ENCODE results near the gene PHLDB2. TPM values are rescaled to one million over a fixed set of nuclear protein-coding genes. Genes with fewer than 3 reads are reported as not detected.

Gene PHLDB2
- polyA plus RNA-seq, 3 donors = 84.1 to 86.4 (median 85.9) TPM

DNA sequence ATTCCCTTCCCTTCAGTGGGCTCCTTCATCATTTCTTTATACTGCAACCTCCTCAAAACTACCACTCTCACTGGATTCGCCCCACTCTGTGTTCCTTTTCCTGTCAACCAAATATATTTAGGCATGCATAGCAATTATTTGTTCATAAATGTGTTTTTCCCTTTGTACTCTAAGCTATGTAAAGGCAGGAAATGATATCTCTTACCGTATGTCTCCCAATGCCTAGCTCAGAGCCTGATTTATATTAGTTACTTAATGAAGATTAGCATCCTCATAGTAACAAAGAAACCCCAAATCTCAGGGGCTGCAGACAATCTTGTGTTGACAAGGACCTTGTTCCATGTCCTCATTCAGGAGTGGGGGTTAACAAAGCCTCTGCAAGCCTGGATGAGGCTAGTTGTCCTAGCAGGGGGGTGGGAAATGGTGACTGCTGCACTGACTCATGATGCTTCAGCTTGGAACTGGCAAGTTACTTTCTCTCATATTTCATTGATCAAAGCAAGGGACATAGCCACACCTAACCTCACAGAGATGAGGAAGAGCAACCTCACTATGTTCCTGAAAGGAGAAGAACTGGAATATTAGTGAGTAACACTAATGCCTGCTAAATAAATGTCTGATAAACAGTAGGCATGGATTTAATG is 15.2 kb downstream of the PHLDB2 start:
- DNase-seq (ENCODE audit: low read depth in 3 of 3, low spot score in 2 of 3) = no peak

DNA sequence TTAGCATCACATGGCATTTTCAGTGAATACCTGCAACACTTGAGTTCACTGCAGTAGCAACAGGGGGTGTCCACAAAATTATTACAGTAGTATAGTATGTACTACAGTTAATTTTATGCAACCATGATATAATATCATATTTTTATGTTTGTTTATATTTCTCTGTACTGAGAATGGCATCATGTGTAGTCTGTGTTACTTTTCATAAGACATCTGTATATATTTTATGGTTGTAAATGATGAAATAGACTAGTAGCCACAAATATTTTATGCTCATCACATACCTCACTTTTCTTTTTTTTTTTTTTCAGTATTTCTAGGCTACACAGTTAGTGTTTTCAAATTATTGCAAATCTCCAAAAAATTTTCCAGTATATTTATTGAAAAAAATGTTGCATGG is 22.4 kb downstream of the PHLDB2 start:
- no peak for DNase-seq (ENCODE audit: low read depth in 3 of 3, low spot score in 2 of 3)

DNA sequence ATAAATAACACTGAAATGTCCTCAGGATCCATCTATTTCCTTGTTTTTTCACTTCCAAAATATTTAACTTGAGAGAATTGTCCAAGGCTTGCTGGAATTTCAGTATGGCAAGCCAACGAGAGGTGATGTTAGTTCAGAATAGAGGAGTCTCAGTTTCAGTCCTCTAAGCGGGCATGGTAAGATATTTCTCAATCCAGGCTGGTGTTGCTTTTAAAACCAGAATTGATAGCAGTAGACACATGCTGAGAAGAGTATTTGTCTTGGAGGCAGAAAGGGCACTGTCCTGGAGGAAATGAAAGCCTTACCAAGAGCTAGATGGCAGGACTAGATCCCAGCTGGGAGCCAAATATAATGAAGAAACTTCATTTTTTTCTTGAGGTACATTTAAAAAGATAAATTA is 23.1 kb downstream of the PHLDB2 start:
- DNase-seq (ENCODE audit: low read depth in 3 of 3, low spot score in 2 of 3) = no peak

DNA sequence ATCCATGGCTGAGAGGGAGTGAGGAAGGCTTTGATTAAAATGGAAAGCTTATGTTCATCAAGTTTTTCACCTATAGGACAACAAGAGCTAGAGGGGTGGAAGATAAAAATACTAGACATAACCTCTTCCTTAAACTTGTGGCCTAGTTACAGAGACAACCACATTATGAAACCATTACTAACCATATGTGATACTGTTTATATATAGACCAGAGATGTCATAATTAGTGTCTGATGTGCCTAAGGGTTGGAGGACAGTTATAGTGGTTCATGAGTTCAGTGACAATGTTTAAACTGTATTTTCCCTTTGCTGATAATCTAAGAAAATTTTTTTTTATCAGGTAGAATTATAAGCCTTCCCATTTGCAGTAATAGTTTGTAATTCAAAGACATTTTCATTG is 23.7 kb downstream of the PHLDB2 start:
- no peak for DNase-seq (ENCODE audit: low read depth in 3 of 3, low spot score in 2 of 3)

DNA sequence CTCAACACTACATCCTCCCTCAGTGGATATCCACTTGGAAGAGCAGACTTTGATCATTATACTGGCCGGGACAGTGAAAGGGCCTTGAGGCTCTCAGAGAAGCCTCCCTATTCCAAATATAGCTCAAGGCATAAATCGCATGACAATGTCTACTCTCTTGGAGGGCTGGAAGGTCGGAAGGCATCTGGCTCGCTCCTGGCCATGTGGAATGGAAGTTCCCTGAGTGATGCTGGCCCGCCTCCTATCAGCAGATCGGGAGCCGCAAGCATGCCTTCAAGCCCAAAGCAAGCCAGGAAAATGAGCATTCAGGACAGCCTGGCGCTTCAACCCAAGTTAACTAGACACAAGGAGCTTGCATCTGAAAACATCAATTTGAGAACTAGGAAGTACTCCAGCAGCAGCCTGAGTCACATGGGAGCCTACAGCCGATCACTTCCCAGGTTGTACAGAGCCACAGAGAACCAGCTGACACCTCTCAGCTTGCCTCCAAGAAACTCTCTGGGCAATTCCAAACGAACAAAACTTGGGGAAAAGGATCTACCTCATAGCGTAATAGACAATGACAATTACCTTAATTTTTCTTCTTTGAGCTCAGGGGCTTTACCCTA is 25.4 kb downstream of the PHLDB2 start:
- DNase-seq (ENCODE audit: low read depth in 3 of 3, low spot score in 2 of 3) = no peak

DNA sequence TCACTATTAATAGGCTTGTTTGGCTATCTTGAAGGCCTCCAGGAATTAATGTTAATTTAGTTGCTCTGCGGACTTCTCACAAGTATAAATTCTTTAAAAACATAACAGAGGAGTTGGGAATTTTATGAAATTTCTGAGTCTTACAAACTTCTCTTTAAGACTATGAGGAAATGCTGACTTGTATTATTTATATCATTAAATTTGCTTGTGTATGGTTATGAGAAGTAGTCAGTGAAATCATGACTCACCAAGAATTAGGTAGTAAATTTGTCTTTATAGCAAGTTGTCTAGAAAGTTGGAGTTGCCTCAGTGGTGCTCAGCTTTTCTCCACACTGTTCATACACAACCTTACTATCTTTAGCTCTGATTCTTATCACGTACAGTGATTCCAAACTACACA is 26.5 kb downstream of the PHLDB2 start:
- DNase-seq (ENCODE audit: low read depth in 3 of 3, low spot score in 2 of 3) = no peak

DNA sequence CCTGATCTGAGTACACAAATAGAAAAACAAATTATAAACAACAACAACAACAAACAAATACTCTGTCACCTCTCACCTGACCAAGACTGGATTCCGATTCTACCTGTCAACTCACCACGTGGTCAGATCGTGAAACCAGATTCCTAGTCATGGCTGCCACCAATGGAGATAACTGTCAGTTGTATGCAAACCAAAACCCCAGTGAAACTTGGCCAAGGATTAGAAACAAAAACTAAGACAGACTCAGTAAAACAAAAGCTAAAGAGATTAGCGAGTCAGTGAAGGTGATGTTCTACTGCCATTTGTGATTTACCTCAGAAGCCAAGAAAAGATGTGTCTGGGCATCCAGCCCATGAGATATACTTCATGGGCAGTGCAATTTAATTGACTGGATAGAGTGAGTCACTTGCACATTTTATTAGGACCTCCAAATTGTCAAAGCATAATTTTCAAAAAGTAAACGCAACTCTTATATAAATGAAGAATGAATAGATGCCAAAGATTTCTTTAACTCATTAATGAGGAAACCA is 31.1 kb downstream of the PHLDB2 start:
- no peak for DNase-seq (ENCODE audit: low read depth in 3 of 3, low spot score in 2 of 3)

DNA sequence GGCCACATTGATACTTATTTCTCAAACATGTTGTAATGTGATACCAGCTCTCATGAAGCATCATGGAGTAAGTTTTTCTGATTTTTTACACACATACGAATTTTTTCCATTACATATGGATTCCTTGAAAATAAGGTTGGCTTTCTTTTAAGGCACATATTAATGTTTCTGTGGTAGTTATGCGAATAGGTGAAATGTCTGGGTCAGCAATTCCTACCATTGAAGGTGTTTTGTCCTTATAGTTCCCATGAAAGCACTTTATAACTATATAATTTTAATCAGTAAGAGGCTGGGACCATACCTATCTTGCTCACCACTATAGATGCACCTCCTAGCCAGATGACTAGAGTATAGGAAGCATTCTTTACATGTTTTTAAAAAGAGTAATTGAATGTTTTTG is 33.0 kb downstream of the PHLDB2 start:
- no peak for DNase-seq (ENCODE audit: low read depth in 3 of 3, low spot score in 2 of 3)

DNA sequence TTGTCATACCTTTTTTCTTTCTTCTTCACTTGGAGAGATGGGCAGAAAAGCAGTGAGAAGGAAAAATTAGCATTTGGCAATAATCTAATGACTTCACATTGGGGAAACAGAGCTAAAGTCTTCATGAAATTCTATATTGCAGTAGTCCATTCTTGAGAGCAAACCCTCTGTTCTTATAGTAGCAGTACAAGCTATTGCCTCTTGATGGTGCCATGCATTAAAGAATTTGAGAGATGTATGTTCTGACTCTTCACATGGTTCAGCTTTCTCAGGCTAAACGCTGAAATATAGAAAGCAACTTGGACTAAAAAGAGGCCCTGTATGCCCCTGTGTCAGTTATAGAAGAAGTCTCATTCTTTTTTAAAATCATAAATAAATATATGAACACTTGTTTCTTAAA is 36.0 kb downstream of the PHLDB2 start:
- DNase-seq (ENCODE audit: low read depth in 3 of 3, low spot score in 2 of 3) = no peak

DNA sequence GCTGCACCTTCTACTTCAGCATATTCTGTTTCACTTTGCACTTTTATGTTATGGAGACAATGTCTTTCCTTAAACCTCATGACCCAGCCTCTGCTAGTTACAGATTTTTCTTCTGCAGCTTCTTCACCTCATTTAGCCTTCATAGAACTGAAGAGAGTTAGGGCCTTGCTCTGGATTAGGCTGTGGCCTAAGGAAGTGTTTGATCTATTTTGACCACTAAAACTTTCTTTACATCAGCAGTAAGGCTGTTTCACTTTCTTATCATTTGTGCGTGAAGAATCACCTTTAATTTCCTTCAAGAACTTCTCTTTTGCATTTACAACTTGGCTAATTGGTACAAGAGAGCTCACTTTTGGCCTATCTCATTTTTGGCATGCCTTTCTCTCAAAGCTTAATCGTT is 40.9 kb downstream of the PHLDB2 start:
- no peak for DNase-seq (ENCODE audit: low read depth in 3 of 3, low spot score in 2 of 3)

DNA sequence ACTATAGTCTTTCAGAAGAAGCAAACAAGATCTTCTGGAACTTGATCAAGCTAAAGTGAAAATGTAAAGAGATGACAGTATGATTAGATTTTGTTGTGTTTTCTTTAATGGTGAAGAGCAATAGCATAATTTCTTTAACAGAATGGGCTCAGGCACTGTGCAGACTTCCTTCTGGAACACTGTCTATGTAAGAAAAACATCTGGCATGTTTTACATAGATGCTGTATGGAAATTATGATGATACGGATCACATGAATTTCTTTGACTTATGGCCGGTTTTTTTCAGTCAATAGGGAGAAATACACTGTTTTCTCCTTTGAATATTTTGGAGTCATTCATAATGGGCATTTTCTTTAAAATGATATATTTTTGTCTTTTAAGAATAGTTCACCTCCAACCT is 42.6 kb downstream of the PHLDB2 start:
- no peak for DNase-seq (ENCODE audit: low read depth in 3 of 3, low spot score in 2 of 3)

DNA sequence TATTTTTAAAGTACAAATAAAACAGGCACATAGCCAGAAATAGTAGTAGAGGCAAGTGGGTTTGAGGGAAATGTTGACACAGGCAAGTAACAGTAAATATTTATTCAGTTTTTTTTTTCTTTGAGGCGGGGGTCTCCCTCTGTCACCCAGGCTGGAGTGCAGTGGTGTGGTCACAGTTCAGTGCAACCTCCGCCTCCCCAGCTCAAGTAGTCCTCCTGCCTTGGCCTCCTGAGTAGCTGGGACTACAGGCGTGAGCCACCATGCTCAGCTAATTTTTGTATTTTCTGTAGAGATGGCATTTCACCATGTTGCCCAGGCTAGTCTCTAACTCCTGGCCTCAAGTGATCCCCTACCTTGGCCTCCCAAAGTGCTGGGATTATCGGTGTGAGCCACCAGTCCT is 43.5 kb downstream of the PHLDB2 start:
- DNase-seq (ENCODE audit: low read depth in 3 of 3, low spot score in 2 of 3) = no peak

DNA sequence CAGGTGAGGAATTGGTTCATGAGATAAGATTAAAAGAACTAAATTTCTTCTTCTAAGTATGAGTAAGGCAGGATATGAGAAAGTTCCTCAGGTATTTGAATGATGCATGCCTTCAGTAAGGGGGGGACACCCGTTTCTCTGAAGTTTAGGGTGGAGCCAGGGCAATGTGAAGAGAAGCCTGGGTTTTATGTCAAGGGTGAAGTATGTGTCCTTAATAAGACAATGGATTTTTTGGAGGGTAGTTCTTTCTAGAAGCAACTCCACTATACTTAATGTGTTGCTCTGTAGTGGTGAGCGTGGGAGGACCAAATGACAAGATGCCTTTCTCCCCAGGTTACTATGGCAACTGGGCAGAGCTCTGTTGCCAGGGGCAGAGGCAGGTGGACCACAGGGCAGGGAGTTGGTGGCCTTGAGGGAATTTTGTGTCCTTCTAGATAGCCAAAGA is 44.0 kb downstream of the PHLDB2 start:
- no peak for DNase-seq (ENCODE audit: low read depth in 3 of 3, low spot score in 2 of 3)

DNA sequence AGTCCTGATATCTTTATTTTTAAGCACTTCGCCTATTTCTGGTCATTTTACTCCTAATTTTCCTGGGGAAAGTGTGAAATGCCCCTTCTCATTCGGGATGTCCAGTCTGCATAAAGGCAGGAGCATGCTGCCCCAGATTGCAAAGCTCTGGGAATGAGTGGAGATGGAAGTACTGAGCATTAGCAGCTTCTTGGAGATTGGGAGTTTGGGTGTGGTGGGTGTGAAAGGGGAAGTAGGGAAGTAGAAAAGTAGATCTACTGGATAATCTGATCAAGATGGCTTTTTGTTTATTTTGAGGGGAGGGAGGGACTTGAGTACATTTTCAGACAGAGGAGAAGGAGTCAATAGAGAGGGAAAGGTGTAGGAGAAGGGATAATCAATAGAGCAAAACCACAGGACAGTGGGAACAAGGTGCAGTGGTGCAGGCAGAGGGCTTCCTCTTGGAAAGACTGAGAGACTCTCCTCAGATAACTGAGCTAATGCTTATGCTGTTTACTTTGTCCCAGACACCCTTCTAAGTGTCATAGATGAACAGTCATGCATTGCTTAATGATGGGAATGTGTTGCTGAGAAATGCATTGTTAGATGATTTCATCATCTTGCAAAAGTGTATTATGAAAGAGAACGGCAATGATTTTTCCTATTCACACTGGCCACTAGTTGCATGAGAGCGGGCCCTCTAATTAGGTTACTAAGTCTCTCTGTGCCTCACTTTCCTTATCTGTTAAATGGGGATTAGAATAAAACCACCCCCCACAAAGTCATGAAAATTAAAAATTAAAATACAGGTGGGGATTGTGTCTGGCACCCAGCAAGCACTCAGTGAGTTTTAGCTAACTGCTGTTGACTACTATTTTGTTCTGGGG is 45.5 kb downstream of the PHLDB2 start:
- no peak for DNase-seq (ENCODE audit: low read depth in 3 of 3, low spot score in 2 of 3)

DNA sequence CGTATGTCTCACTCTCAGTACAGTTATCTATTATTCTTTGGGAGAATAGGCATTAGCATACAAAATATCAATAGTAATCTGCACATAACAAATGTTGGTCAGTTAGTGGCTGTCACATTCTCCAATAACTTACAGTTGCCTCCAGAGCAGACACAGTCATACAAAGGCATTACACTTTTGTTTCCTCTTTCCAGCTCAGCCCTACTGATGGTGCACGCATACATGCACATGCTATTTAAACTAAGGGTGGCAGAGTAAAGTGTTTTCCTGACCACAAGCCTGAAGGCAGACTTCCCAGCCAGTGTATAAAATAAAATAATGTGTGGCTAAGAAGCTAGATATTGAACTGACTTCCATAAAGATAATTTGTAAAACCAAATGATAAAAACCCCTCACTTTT is 47.6 kb downstream of the PHLDB2 start:
- no peak for DNase-seq (ENCODE audit: low read depth in 3 of 3, low spot score in 2 of 3)

DNA sequence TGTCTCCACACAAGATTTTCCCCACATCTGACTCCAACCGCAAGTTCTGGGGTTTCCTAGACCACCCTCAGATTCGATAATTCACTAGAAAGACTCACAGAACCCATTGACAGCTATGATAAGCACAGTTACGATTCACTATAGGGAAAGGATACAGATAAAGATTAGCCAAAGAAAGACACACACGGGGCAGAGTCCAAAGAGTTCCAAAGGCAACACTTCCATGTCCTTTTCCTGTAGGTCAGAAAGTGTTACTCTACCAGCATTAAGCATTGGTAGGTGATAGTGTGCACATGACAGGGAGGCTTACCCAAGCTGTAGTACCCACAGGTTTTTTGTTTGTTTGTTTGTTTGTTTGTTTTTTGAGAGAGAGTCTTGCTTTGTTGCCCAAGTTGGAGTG is 48.1 kb downstream of the PHLDB2 start:
- DNase-seq (ENCODE audit: low read depth in 3 of 3, low spot score in 2 of 3) = no peak

DNA sequence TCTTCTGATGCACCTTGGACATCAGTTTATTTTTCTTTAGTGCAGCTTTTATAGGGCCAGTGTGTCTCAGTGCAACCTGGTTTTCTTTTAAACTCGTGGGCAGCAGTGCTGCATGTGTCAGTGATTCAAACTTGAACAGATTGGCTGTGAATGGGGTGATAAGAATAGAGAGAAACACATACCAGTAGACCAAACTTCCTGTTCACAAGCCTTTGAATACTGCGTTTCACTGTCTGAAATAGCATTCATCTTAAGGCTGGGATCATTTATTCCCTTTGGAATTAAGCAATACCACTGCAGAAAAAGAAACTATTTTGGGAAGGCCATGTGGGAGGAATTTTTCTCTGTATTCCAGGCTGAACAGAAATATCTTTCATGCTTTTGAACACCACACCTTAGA is 51.7 kb downstream of the PHLDB2 start:
- no peak for DNase-seq (ENCODE audit: low read depth in 3 of 3, low spot score in 2 of 3)

DNA sequence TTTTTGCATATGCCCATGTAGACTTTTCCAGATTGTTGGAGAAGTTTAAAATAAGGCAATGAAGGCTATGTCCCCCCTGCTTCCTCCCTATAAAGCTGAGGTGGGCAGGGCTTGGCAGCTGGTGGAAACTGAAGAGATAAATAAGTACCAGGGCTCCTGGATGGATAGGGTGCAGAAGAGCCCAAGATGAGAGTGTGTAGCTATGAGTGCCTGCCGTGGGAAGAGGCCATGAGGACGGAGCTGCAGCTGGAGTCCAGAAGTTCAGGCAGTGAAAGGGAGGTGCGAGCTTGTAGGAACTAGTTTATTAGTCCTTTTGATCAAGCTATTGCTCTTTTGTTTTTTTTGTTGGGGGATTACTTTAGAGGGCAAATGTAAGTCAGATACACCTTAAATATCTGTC is 52.4 kb downstream of the PHLDB2 start:
- no peak for DNase-seq (ENCODE audit: low read depth in 3 of 3, low spot score in 2 of 3)

DNA sequence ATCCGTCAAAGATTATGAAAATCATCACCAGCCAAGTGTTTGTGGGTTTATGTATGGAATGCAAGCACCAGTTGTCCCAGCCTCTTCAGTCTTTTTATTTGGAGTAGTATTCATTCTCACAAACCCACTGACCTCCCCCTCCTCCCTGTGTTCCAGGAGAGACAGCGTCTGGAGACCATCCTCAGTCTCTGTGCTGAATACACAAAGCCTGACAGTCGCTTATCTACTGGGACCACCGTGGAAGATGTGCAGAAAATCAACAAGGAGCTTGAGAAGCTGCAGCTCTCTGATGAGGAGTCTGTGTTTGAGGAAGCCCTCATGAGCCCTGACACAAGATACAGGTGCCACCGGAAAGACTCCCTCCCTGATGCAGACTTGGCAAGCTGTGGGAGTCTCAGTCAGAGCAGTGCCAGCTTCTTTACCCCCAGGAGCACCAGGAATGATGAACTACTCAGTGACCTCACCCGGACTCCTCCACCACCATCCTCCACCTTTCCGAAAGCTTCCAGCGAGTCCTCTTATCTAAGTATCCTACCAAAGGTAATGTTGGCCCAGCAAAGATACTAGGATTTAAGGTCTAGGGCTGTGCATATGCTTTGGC is 54.2 kb downstream of the PHLDB2 start:
- DNase-seq (ENCODE audit: low read depth in 3 of 3, low spot score in 2 of 3) = no peak

DNA sequence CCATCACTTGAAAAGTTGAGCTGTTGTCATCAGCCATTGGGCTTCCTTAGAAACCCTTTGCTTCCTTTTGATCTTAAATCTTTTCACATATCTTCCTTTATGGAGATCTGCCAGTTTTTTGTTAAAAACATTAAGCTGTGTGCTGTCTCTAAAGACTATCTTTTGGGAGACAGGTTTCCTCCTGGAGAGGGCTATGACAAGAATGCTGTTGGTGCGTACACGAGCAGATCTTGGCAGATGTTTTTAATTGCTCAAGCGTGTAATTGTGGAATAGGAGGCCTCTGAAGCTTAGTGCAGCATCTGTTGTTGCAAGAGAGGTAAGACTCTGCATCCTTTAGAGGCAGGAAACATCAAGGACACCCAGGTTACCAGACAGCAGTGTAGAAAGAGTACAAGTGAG is 56.8 kb downstream of the PHLDB2 start:
- no peak for DNase-seq (ENCODE audit: low read depth in 3 of 3, low spot score in 2 of 3)

DNA sequence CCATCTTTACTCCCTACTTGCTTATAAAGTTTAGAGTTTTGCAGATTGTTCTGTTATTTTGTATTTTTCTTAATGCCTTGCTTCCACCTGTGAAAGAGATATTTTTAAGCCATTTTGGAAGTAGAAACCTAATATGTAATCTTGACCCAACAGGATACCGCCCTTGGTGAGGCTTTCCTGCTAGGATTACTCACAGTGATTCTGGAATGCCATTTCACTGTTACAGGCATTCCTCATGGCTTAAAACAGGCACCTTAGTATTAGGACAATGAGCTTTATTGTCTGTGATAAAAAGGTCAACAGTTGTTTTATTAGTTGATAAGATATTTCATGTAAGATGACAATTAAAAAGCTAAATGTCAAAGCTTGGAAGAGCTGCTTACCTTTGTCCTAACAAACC is 58.2 kb downstream of the PHLDB2 start:
- no peak for DNase-seq (ENCODE audit: low read depth in 3 of 3, low spot score in 2 of 3)

All from right renal cortex interstitium (tissue), 3 donors.